Endothelial cell of umbilical vein (primary cell): Measurements from ENCODE around the gene MDN1. TPM values are rescaled to one million over a fixed set of nuclear protein-coding genes. Genes with fewer than 3 reads are reported as not detected.

ENCODE experiments used
- BruUV-seq: library from RNA; stranded (reverse); fragments of 400-500 nt; replicated peaks from 2 replicates; lab custom pipeline; 2021; lab: Mats Ljungman, UMichigan
- CTCF ChIA-PET: fragments of 300-600, 350-600 bp; sonication (Branson Sonifier 250); formaldehyde crosslinking; loops from one replicate; lab custom pipeline; 2021; ENCODE audit warnings: antibody characterized with exemption, inconsistent platforms; lab: Charles Lee
- POLR2A ChIA-PET: fragments of 300-600, 350-600 bp; sonication (Branson Sonifier 250); formaldehyde crosslinking; loops from one replicate; lab custom pipeline; 2021; ENCODE audit warnings: antibody characterized with exemption, inconsistent platforms; lab: Charles Lee
- DNase-seq: peaks from one replicate; pipeline ENCODE4 v3.0.0-alpha.2; 2011; ENCODE audit warnings: low read depth, low spot score
- FAIRE-seq: peaks from 2 replicates; lab custom pipeline; 2011; peaks lifted over from hg19 to GRCh38; lab: Jason Lieb, UNC
- H2AFZ ChIP-seq: 2 replicates; pipeline ENCODE4 v1.6.0; 2012; ENCODE audit warnings: low read depth, low read length, control low read depth, inconsistent platforms
- H3K27ac ChIP-seq: 2 replicates; pipeline ENCODE4 v1.5.1; 2011; ENCODE audit warnings: low read depth, mild to moderate bottlenecking, control low read depth, low read length, moderate library complexity; ENCODE audit not compliant: insufficient read depth
- H3K27me3 ChIP-seq, 2 experiments: 2 replicates each; pipeline versions ENCODE4 v1.6.0 to v1.6.1; 2011; ENCODE audit warnings: low read length in 2 of 2, mixed read lengths in 1 of 2; ENCODE audit not compliant: control insufficient read depth in 2 of 2, insufficient read depth in 2 of 2
- H3K36me3 ChIP-seq, 2 experiments: 2 replicates in 1 of 2; 3 replicates in 1 of 2; pipeline ENCODE4 v1.5.1; 2011; ENCODE audit warnings: low read length in 2 of 2, mild to moderate bottlenecking in 1 of 2, moderate library complexity in 1 of 2; ENCODE audit not compliant: control insufficient read depth in 2 of 2, insufficient read depth in 2 of 2; ENCODE audit errors: extremely low read depth in 1 of 2
- H3K4me1 ChIP-seq: 3 replicates; pipeline ENCODE4 v1.5.1; 2011; ENCODE audit warnings: mild to moderate bottlenecking, low read length; ENCODE audit not compliant: control insufficient read depth, insufficient read depth; ENCODE audit errors: extremely low read depth
- H3K4me2 ChIP-seq: 2 replicates; pipeline ENCODE4 v1.6.1; 2011; ENCODE audit warnings: low read length, control low read depth, mixed read lengths; ENCODE audit not compliant: insufficient read depth
- H3K4me3 ChIP-seq, 3 experiments: fragments of 200-600 bp in 1 of 3; sonication (generic), shearing (Covaris generic) in 1 of 3; replicated peaks in 1 of 3; 2 replicates each; pipeline ENCODE4 v1.5.1; 2011 to 2016; ENCODE audit warnings: control low read depth in 3 of 3, low read length in 3 of 3, mild to moderate bottlenecking in 2 of 3, inconsistent platforms in 1 of 3, low read depth in 1 of 3, moderate library complexity in 1 of 3; ENCODE audit not compliant: insufficient read depth in 1 of 3
- H3K79me2 ChIP-seq: 2 replicates; pipeline ENCODE4 v1.6.0; 2012; ENCODE audit warnings: low read length, inconsistent platforms; ENCODE audit not compliant: control insufficient read depth, insufficient read depth
- H3K9ac ChIP-seq: replicated peaks from 2 replicates; pipeline ENCODE3; 2011; ENCODE audit warnings: low read length, control low read depth; ENCODE audit not compliant: insufficient read depth; ENCODE audit errors: extremely low read depth
- H3K9me1 ChIP-seq: replicated peaks from 3 replicates; pipeline ENCODE4 v1.6.0; 2011; ENCODE audit warnings: mild to moderate bottlenecking, low read length; ENCODE audit not compliant: control insufficient read depth, insufficient read depth; ENCODE audit errors: extremely low read depth
- H3K9me3 ChIP-seq: replicated peaks from 2 replicates; pipeline ENCODE4 v1.5.1; 2012; ENCODE audit warnings: low read length, inconsistent platforms; ENCODE audit not compliant: control insufficient read depth, insufficient read depth
- H4K20me1 ChIP-seq: replicated peaks from 2 replicates; pipeline ENCODE3; 2011; ENCODE audit warnings: mild to moderate bottlenecking, low read length; ENCODE audit not compliant: control insufficient read depth, insufficient read depth; ENCODE audit errors: extremely low read depth
- CTCF ChIP-seq, 2 donors: IDR thresholded peaks; 1 replicate in 1 of 2; 2 replicates in 1 of 2; pipeline ENCODE4 v1.5.1; 2011; ENCODE audit warnings: low read length in 2 of 2, mild to moderate bottlenecking in 2 of 2, moderate library complexity in 2 of 2, control low read depth in 1 of 2, inconsistent platforms in 1 of 2, low read depth in 1 of 2; ENCODE audit not compliant: insufficient read depth in 1 of 2; ENCODE audit errors: extremely low read depth in 1 of 2
- EZH2 ChIP-seq: IDR thresholded peaks from 2 replicates; pipeline ENCODE4 v1.6.1; 2012; ENCODE audit warnings: borderline replicate concordance, low read depth, mild to moderate bottlenecking, moderate library complexity, low read length, inconsistent platforms; ENCODE audit not compliant: severe bottlenecking
- FOS ChIP-seq: IDR thresholded peaks from 2 replicates; pipeline ENCODE4 v1.6.1; 2011; ENCODE audit warnings: mild to moderate bottlenecking, low read length, moderate library complexity, borderline replicate concordance; ENCODE audit not compliant: insufficient read depth
- GATA2 ChIP-seq: IDR thresholded peaks from 2 replicates; pipeline ENCODE4 v1.7.0; 2011; ENCODE audit warnings: low read depth, mild to moderate bottlenecking, moderate library complexity, mixed read lengths, low read length; ENCODE audit not compliant: insufficient read length, insufficient read depth
- JUN ChIP-seq: IDR thresholded peaks from 2 replicates; pipeline ENCODE4 v1.6.1; 2011; ENCODE audit warnings: borderline replicate concordance, low read depth; ENCODE audit not compliant: insufficient read length, insufficient read depth
- MAX ChIP-seq: IDR thresholded peaks from 2 replicates; pipeline ENCODE4 v1.6.1; 2011; ENCODE audit not compliant: insufficient read depth, insufficient read length
- MYC ChIP-seq: IDR thresholded peaks from one replicate; pipeline ENCODE4 v1.6.1; 2011; ENCODE audit warnings: mild to moderate bottlenecking, low read depth, low read length
- POLR2A ChIP-seq: IDR thresholded peaks from 2 replicates; pipeline ENCODE4 v1.6.1; 2012; ENCODE audit warnings: low read depth, mild to moderate bottlenecking, control low read depth, low read length
- POLR2AphosphoS5 ChIP-seq: IDR thresholded peaks from 2 replicates; pipeline ENCODE4 v1.6.1; 2012; ENCODE audit warnings: low read depth, mild to moderate bottlenecking, control low read depth, low read length, moderate library complexity; ENCODE audit not compliant: insufficient read depth
- dilution Hi-C: fragments of 300-500 bp; cut with MboI; formaldehyde crosslinking; loops from one replicate; pipeline ENCODE4 v1.15.0; 2019; ENCODE audit warnings: low sequenced_read_pairs; ENCODE audit not compliant: extremely low pct_ligation_motif_present
- intact Hi-C: fragments of 100-400 bp; cut with micrococcal nuclease; formaldehyde crosslinking; loops from one replicate; pipeline ENCODE4 v1.10.0; 2022
- polyA plus RNA-seq, 4 experiments: library from polyadenylated mRNA; depleted of rRNA in 3 of 4; stranded (reverse) in 3 of 4; unstranded in 1 of 4; fragments of >200 nt; gene quantifications; 2 replicates each; pipeline versions ENCODE4 v1.2.1 to v1.2.3, GENCODE V29; 2011 to 2012; ENCODE audit warnings: missing spikeins in 1 of 4
- total RNA-seq: library from RNA; stranded (reverse); gene quantifications from 2 replicates; pipeline ENCODE4 v1.2.3, GENCODE V29; 2021

MDN1 gene
- total and polyA plus RNA-seq, 2 donors (not counting 3 experiments of a cell fraction or from before 2014, with no cell fraction given) = 9.2 to 39.6 TPM

GRCh38 chr6:89623749-89624148 is 195.8 kb downstream of the MDN1 start:
- no TSS peak for BruUV-seq
- H4K20me1 ChIP-seq = no peaks in the 10 kb centered on the region
- H3K27ac ChIP-seq = no peak overlapping the region
- no peaks in the 10 kb centered on the region for H3K9me1 ChIP-seq
- intact Hi-C loops = no loop called here
- H3K4me2 ChIP-seq = no peak overlapping the region
- DNase-seq (no peak), FAIRE-seq (no peak)
- H3K4me3 ChIP-seq = no peak overlapping the region
- ChIA-PET CTCF (interaction anchor here (0.7 to 1.2 kb wide), 2 partner anchors 14 to 38 kb away, joined by 4 to 5 read pairs; no protein-coding TSS in a partner anchor), POLR2A (interaction anchor here (0.6 kb wide), 1 partner anchor 249 kb away, joined by 3 read pairs; no protein-coding TSS in a partner anchor)
- H2AFZ ChIP-seq = no peak overlapping the region
- H3K79me2 ChIP-seq = no peaks in the 10 kb centered on the region
- no peaks in the 10 kb centered on the region for H3K9me3 ChIP-seq
- no peaks in the 10 kb centered on the region for H3K27me3 ChIP-seq
- H3K36me3 ChIP-seq = no peaks in the 10 kb centered on the region
- no peaks in the 10 kb centered on the region for H3K4me1 ChIP-seq
- dilution Hi-C loops = no loop called here
- no peak overlapping the region for H3K9ac ChIP-seq
- TF ChIP-seq CTCF (IDR thresholded peaks at IDR 0.05; ENCODE audit: extremely low read depth in 1 of 2, insufficient read depth in 1 of 2, low read depth in 1 of 2, low read length in 2 of 2) = no peak
- TF ChIP-seq MAX = no peak
- TF ChIP-seq MYC = no peak
- TF ChIP-seq POLR2A = no peak
- TF ChIP-seq POLR2AphosphoS5 = no peak
- no peak for TF ChIP-seq FOS
- no peak for TF ChIP-seq EZH2
- no peak for TF ChIP-seq GATA2
- no peak for TF ChIP-seq JUN
